HG03342 (cell line): ENCODE results near the gene TBK1.

Experiments
- ATAC-seq: cut with Tn5 transposase; IDR thresholded peaks from one replicate; pipeline ENCODE4 v1.9.1; 2021; ENCODE audit warnings: mild to moderate bottlenecking, moderate library complexity; ENCODE audit not compliant: unreplicated experiment

Gene TBK1

DNA sequence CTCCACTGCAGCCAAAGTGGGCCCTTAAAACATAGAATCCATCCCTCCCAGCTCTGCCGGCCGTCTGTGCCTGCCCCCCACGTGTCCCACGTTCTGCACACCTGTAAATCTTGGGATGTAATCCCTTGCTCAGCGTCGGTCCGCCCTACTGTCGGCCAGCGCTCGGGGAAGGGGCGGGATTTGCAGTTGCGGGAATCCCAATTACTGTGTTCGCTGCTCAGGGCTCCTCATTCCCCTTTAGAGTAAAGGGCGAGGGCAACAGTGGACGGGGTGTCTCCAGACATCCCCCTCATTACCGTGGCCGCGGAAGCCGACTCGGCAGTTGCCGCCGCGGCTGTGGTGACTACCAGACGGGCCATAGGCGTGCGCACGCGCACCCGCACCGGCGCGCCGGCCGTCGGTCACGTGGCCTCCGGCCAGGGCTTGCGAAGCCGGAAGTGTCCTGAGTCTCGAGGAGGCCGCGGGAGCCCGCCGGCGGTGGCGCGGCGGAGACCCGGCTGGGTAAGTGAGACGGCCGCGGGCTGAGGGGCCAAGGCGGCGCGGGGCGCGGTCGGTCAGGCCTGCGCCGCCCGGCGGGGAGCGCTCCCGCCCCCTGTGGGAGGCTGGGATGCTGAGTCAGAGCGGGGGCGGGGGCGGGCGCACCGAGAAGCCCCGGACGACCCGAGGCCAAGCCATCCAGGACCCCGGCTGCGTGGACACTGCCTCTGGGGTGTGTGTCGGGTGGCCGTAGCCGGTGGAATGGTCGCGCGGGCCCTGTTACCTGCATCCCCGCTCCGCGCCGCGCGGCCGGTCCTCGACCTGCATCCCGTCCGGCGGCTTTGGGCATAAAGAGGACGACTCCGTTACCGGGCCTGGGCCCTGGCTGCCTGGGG, at the start of gene TBK1:
TBK1 (plus strand) TSS at position 434 of the 872 bp plus-strand sequence. CDS start 3,751 bp downstream, outside the sequence.
- ATAC-seq, result peak; percentile 87

DNA sequence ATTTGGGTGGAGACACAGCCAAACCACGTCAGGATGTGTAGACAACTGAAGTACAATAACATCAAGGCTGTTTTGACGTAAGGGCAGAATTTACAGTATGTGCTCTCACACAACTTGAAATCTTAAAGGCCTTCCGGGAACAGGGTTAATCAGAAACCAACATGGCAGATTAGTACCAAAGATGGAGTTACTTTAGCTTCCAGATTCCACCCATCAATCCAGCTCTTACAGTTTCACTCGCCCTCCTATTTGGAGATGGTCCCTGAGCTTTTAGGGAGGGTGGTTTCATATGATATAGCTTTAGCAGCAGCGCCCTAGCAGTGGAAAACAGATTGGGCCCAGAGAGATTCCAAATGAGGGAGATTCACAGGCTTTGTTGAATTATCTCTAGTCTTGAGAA, 49.7 kb upstream of the TBK1 start:
- no peak for ATAC-seq

DNA sequence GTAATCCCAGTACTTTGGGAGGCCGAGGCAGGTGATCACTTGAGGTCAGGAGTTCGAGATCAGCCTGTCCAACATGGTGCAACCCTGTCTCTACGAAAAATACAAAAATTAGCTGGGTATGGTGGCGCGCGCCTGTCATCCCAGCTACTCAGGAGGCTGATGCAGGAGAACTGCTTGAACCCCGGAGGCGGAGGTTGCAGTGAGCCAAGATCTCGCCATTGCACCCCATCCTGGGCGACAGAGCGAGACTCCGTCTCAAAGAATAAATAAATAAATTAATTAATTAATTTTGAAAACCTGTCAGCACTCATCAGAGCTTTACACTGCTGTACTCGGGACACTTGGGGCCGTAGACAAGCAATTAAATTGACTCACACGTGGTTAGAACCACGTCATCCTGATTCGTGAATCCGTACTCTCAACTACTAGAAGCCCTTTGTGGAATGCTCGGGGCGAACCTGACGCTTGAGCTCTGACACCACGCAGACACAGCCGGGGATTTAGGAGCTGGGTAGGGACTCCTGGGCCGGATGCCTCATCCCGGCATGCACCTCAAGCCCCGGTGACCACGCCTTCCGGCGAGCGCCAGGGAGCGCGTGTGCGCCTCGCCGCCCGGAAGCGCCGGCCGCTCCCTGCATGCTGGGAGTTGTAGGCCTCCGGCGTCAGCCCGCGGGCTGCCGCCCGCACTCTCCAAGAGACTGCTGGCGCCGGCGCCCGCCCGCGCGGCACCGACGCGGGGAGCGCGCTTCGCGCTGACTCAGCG, 48.0 kb upstream of the TBK1 start, which contains the start of gene XPOT:
XPOT (plus strand) TSS at position 686 of the 763 bp plus-strand sequence. CDS start 5,644 bp downstream, outside the sequence.
- ATAC-seq, result peak; percentile 96

DNA sequence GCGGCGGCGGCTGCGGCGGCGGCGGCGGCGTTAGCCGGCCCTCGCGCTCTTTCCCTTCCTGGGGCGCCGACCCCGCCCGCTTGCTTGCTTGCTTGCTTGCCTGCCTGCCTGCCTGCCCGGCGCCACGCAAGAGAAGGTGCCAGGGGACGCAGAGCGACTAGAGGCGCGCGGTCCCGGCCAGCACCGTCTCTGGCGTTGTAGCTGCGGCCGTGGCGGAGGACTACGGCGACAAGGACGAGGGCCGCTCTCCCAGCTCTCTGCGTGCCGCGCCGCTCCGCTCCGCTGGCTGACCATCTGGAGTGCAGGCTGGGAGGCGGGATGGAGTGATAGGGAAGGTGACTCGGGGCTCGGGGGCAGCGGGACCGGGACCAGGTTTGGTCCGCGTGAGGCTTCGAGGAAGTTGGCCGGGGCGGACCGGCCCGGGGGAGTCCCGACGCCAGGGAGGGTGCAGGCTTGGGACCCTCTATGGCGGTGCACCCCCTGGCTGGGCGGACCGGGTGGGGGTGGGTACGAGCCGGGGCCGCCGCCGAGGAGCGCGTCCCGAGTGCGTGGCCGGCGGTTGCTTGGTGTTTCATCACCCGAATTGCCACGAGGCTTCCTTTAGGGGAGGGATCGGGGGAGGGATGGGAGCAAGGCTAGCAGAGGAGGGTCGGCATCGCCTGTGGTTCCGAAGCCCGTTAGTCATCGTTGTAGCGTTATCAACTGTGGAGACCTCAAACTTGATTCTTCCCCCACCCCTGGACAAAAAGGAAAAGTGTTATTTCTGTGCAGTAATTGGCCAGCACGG, 47.3 kb upstream of the TBK1 start:
- ATAC-seq, result peak; percentile 24

DNA sequence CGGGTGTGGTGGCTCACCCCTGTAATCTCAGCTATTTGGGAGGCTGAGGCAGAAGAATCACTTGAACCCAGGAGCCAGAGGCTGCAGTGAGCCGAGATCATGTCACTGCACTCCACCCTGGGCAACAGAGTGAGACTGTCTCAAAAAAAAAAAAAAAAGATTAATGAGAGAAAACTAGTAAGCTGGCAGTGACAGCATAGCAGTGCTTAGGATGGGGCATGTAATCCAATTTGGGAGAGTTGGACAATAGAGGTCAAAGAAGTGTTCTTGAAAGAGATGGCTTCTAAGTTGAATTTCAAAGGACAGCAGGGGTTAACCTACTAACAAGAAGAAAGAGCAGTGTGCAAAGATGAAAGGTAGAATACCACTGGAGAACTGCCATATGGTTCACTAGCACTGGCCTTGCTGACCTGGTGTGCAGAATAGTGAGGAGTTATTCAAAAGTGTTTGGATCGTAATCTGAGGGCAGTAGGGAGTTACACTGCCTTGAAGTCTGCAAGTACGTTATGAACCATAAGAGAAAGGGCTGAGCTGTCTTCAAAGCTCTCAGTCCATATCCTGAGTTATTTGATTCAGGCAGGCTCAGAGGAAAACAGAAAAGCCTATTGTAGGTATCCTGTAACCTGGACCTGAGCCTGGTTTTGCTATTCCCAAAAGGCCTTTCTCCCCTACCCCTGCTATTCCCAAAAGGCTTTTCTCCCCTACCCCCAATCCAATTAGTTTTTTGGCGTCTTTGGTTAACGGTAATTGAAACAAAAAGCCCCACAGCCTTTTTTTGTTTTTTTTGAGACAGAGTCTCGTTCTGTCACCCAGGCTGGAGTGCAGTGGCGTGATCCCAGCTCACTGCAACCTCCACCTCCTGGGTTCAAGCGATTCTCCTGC, 44.3 kb upstream of the TBK1 start:
- ATAC-seq, result no peak

DNA sequence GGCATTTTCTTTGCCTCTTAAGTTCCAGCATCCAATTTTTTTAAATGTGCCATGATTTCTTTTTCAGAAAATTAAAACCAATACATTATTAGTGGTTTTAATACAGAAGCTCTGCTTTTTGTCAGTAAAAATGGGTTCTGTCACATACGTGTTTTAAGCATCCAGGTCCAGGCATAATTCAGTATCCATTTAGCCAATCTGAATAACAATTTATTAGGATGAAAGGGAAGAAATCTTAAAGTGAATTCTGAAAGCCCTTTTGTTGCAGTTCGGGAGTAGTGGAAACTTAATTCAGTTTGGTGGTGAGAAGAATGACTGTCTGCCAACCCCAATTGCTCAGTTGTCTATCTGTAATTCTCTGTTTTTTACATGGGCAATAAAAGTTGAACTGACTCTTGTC, 40.5 kb upstream of the TBK1 start:
- ATAC-seq, result no peak

DNA sequence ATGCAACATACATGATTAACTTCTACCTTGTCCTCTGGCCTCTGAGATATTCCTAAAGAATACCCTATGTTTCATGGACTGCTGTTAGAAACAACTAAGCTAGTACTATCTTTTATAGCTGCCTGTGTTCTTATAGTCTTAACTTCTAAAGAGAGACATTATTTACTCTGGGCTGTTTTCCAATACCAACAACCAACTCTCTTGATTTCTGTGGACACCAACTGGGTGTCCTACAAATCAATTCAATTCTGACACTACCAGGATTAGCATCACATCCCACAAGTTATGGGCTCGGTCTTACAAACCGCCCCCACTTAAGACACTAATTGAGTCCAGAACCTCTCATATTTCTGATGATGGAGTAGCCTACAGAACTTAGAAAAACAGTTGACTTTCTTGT, 39.5 kb upstream of the TBK1 start:
- ATAC-seq, result no peak

DNA sequence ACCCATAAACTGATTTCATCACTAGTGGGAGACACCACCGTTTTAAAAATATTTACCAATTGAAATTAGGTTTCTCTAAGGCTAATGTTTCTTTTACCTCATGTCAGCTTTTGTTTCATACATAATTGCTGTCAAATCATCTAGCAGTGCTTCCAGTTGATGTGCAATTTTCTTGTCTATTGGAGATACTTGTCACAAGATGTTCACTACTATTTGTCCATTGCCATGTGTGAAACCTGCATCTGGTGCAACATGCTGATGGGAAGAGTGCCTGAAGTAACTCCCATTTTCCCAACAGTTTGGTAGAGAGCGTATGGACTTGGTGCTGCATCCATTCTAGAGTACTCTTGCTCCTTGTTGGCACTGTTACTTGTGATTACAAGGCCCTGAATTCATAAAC, 38.0 kb upstream of the TBK1 start:
- no peak for ATAC-seq

DNA sequence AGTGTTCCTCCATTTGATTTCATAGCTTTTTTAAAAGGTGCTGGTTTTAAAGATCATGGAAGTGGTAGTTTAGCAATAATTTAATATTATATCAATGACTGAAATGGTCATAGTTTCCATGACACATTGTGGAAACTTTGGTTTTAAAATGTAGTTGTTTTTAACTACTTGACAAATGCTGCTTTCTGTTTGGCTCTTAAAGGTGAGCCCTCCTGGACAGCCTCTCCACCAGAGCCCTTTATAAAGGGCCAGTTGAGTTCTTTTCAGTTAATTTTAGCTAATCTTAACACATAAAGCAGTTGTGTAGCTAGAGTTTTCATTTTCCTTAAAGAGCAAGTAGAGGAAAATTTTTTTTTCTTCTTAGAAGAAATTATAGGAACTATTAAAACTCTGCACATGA, 33.7 kb upstream of the TBK1 start:
- no peak for ATAC-seq

DNA sequence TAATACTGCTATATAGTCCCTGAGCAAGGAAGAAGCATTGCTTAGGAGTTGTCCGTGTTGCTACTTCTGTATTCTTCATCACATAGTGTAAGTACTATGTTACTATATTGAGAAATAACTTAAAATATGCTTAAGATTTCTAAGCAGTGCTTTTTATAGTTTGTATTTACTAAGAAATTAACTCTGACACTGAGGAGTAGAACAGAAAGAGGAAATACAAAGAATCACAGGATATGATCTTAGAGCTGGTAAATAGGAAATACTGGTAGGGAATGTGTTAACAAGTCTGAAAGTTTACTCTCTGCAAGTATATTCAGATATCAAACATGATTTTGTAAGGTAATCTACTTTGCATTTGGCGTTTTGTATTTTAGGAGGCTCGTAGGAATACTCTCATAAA, 32.2 kb upstream of the TBK1 start:
- no peak for ATAC-seq

DNA sequence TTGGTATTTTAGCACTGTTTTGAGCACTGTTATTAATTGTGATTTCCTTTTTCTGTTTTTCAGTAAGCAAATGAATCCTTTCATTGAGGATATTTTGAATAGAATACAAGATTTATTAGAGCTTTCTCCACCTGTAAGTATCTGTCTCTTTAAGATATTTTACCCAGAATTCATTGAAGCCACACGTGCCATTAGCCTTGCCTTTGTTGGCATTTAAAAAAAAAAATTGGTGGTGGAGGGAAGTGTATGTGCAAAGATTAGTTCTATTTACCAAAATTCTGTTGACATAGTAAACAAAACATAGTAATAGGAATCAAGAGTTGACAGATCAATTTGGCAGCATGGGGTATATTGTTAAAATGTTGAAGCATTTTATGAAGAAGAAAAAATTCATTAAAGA, 23.9 kb upstream of the TBK1 start:
- ATAC-seq, result no peak

DNA sequence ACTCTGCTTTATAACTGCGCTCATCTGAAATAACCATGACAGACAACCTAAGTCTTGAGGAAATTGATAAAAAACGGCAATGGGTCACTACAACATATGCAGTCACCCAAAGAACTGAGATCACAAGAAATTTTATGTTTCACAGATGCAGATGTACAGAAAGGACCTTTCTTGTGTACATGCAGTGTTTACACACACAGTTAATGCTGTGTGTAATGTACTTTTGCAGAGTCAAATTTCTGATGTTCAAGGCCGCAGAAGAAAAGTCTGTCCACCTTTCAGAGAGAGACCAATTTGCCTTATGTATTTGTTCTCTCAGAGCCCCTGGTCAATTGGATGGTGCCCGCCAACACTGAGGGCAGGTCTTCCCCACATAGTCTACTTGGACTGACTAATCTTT, 23.0 kb upstream of the TBK1 start:
- no peak for ATAC-seq

DNA sequence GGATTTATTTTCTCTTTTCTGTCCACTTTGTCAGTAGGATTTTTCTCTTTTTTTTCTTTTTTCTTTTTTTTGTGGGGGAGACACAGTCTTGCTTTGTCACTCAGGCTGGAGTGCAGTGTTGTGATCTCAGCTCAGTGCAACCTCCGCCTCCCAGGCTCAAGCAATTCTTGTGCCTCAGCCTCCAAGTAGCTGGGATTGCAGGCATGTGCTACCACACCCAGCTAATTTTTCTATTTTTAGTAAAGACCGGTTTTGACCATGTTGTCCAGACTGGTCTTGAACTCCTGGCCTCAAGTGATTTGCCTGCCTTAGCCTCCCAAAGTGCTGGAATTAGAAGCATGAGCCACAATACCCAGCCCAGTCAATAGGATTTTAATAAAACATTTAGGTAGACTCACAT, 21.0 kb upstream of the TBK1 start:
- ATAC-seq, result no peak

DNA sequence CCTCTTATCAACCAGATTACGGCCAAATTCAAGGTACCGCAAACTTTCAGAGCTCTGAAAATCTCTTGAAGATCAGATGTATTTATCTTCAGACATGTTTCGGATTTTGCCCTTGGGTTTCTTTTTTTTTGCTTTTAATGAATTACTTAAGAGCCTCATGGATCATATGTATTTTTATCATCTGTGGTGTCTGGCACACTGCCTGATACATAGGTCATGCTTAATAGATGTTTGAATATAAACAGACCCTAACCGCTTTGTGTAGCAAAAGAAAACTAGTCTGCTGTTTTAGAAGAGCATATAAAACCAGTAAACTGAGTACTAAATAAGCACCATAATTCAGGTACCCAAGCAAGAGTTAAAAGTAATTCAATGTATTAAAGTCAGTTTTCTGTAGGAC, 20.1 kb upstream of the TBK1 start:
- ATAC-seq, result no peak

DNA sequence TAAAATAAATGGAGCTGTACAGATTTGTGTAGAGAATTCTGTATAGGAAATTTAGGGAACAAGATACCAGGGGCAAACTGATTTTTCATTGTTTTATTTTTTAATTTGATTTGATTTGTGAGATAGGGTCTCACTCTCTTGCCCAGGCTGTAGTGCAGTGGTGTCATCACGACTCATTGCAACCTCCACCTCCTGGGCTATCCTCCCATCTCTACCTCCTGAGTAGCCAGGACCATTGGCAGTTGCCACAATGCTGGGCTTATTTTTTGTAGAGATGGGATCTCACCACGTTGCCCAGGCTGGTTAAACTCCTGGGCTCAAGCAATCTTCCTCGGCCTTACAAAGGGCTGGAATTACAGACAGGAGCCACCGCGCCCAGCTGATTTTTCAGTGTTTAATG, 18.0 kb upstream of the TBK1 start:
- no peak for ATAC-seq

DNA sequence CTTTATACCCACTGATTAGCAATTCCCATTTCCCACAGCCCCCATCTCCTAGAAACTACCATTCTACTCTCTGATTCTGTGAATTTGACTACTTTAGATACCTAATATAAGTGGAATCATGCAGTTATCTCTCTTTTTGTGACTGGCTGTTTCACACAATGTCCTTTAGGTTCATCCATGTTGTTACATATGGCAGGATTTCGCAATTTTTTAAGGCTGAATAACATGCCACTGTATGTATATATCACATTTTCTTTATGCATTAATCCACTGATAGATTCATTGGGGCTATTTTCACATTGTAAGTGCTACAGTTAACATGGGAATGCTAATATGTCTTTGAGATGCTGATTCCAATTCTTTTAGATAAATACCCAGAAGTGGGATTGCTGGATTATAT, 11.8 kb upstream of the TBK1 start:
- ATAC-seq, result no peak

DNA sequence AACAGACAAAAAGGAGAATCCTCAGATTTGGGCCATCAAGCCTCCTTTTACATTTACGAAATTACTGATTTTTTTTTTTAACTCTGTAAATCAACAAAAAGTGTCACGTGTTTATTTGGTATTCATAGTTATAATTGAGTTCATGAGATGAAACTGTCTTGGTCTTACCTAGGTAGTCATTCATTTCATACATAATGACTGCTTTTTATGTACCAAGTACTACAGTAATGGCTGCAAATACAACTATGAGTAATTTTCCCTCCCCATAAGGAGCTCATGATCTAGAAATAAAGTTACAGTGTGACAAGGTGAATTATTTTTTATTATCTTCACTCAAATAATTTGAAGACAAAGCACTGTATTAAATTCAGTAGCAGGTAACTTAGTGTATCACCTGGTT, 6.4 kb upstream of the TBK1 start:
- no peak for ATAC-seq

DNA sequence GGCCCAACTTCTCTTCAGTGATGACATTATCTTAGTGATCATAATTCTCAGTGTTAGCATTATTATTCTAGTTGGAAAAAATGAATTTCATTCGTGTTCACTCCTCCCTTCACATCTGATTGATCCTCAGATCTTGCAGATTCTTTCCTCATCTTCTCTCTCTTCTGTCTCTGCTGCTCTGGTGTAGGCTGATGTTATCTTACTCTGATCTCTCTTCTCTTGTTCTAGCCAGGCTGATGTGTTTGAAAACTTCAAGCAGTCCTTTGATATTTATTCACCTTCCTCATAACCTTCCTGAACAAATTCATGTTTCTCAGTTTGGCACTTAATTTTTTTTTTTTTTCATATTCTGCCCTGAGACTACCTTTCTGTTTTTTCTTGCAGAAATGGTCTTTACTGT, 5.6 kb upstream of the TBK1 start:
- no peak for ATAC-seq

DNA sequence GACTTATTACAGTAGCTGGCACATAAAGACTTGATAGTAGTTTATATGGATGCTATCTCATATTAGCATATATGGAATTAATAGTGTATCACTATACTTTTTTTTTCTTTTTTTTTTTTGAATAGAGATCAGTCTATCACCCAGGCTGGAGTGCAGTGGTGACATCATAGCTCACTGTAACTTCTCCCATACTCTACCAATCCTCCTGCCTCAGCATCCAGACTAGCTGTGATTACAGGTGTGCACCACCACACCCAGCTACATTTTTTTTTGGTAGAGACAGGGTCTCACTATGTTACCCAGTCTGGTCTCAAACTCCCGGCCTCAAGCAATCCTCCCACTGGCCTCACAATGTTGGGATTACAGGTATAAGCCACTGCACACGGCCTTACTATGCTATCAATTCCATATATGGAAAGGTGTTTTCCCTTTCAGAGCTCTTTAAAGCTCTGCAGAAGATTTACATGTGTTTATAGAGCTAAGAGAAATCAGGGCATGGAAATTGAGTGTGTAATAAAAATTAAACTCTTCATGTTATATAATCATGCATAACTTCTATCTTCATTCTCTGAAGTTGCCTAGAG, 1.8 kb upstream of the TBK1 start:
- ATAC-seq, result no peak
